Activated naive CD4-positive, alpha-beta T cell treated with anti-CD3 and anti-CD28 coated beads, Interleukin-2, amount 50 U/mL, for 24 hours (primary cell): ENCODE results near the gene TBX6.
"Not testable (repeated sequence)": the region's sequence is repeated elsewhere in the genome, so short reads cannot be mapped to it uniquely, and the experiment has no call there.

Experiments used
- H3K27ac Mint-ChIP-seq: one replicate; pipeline ENCODE4 v1.8.0; 2021; ENCODE audit warnings: mild to moderate bottlenecking, mixed read lengths
- H3K27me3 Mint-ChIP-seq: one replicate; pipeline ENCODE4 v1.8.0; 2021; ENCODE audit warnings: mixed read lengths
- H3K36me3 Mint-ChIP-seq: one replicate; pipeline ENCODE4 v1.8.0; 2021; ENCODE audit warnings: mixed read lengths
- H3K4me1 Mint-ChIP-seq: one replicate; pipeline ENCODE4 v1.8.0; 2021; ENCODE audit warnings: mixed read lengths
- H3K4me3 Mint-ChIP-seq: one replicate; pipeline ENCODE4 v1.8.0; 2021; ENCODE audit warnings: mild to moderate bottlenecking, mixed read lengths
- H3K9me3 Mint-ChIP-seq: one replicate; pipeline ENCODE4 v1.8.0; 2021; ENCODE audit warnings: mixed read lengths

Gene TBX6

GRCh38 chr16:30046588-30046987 lies 45.1 kb downstream of the TBX6 start:
- no peak overlapping the region for H3K4me3 Mint-ChIP-seq
- no peaks in the 10 kb centered on the region for H3K27me3 Mint-ChIP-seq
- H3K27ac Mint-ChIP-seq, result no peak overlapping the region

DNA sequence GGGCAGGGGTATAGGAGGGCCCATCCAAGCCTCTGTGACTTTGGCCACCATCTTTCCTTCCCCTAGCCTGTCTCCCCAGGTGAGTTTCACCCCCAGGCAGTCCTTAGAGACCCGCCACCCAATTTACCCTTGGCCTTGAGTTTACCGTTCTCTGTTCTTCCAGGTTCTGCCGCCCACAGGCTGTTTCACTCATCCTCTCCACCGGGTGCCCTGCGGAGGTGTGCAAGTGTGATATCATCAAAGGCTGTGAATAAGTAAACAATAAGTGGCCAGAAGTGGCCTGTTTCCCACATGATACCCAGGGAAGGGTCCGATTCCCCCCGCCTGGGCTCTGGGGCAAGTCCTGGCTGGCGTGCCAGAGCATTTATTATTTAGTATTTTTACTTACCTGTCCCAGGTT lies 45.5 kb downstream of the TBX6 start:
- Mint-ChIP-seq H3K27ac (no peak overlapping the region), H3K4me1 (no peaks in the 10 kb centered on the region), H3K4me3 (no peak overlapping the region), H3K9me3 (no peaks in the 10 kb centered on the region), H3K27me3 (no peaks in the 10 kb centered on the region), H3K36me3 (no peaks in the 10 kb centered on the region)

More at GRCh38 chr16:30046588-30046987, 45.1 kb downstream of the TBX6 start:
- no peaks in the 10 kb centered on the region for H3K9me3 Mint-ChIP-seq
- H3K4me1 Mint-ChIP-seq, result peaks cover 2% of the 10 kb centered on the region
- H3K36me3 Mint-ChIP-seq, result no peaks in the 10 kb centered on the region

GRCh38 chr16:30041841-30042240 lies 49.9 kb downstream of the TBX6 start:
- H3K36me3 Mint-ChIP-seq, result no peaks in the 10 kb centered on the region
- H3K4me1 Mint-ChIP-seq, result no peaks in the 10 kb centered on the region
- no peaks in the 10 kb centered on the region for H3K27me3 Mint-ChIP-seq
- no peaks in the 10 kb centered on the region for H3K9me3 Mint-ChIP-seq
- H3K4me3 Mint-ChIP-seq, result no peak overlapping the region
- no peak overlapping the region for H3K27ac Mint-ChIP-seq

DNA sequence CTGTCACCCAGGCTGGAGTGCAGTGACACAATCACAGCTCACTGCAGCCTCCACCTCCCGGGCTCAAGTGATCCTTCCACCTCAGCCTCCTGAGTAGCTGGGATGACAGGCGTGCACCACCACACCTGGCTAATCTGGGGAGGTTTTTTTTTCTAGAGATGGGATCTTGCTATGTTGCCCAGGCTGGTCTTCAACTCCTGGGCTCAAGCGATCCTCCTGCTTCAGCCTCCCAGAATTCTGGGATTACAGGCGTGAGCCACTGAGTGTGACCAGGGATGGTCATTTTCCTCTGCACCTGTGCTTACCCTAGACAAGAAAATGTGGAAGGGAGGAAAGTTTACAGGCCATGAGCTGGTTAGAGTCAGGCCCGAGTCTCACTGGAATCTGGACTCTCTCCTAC lies 51.0 kb downstream of the TBX6 start:
- H3K9me3 Mint-ChIP-seq, H3K27me3 Mint-ChIP-seq, H3K4me1 Mint-ChIP-seq, H3K4me3 Mint-ChIP-seq, H3K36me3 Mint-ChIP-seq, H3K27ac Mint-ChIP-seq: not testable (repeated sequence)

GRCh38 chr16:30040221-30040620 lies 51.5 kb downstream of the TBX6 start:
- H3K27ac Mint-ChIP-seq, result no peak overlapping the region
- no peaks in the 10 kb centered on the region for H3K4me1 Mint-ChIP-seq
- no peaks in the 10 kb centered on the region for H3K36me3 Mint-ChIP-seq

More at GRCh38 chr16:30040221-30040620, 51.5 kb downstream of the TBX6 start:
- Mint-ChIP-seq H3K27me3 (no peaks in the 10 kb centered on the region), H3K9me3 (no peaks in the 10 kb centered on the region), H3K4me3 (no peak overlapping the region)
